Lower leg skin (tissue), 4 donors: ENCODE data around the gene BCL11A. TPM values are rescaled to one million over a fixed set of nuclear protein-coding genes. Genes with fewer than 3 reads are reported as not detected.

Source experiments
- DNase-seq, 2 donors: peaks; one replicate each; pipeline ENCODE4 v3.0.0-alpha.2; 2019; ENCODE audit warnings: low spot score in 2 of 2
- H3K4me3 ChIP-seq: fragments of 200-600 bp; sonication (generic); 2 replicates; pipeline ENCODE4 v1.5.1; 2017; ENCODE audit warnings: mild to moderate bottlenecking, low read depth; ENCODE audit not compliant: poor library complexity, severe bottlenecking
- POLR2A ChIP-seq, 2 donors: fragments of 450-650 bp; IDR thresholded peaks; one replicate each; pipeline ENCODE4 v1.6.1; 2016 to 2017; ENCODE audit warnings: antibody characterized with exemption in 2 of 2, mild to moderate bottlenecking in 1 of 2, moderate library complexity in 1 of 2
- WGBS, 2 donors: methylation state at CpG; one replicate each; pipeline ENCODE4 v1.1.5; 2018; 5-methylcytosine and 5-hydroxymethylcytosine counted together
- intact Hi-C: fragments of 100-400 bp; cut with DNase I; formaldehyde crosslinking; loops from one replicate; pipeline ENCODE4 v1.15.0; 2023; ENCODE audit warnings: low total_unique reads
- total RNA-seq, 4 donors: library from RNA; depleted of rRNA; stranded (reverse); fragments of >200 nt; gene quantifications; one replicate each; pipeline ENCODE4 v1.1.0, GENCODE V29; 2016
- TF ChIP-seq, protein P1 (sequence below), 3 donors: fragments of 450-650 bp; IDR thresholded peaks; one replicate each; pipeline ENCODE4 v1.5.1; 2016; ENCODE audit warnings: antibody characterized with exemption in 3 of 3, mild to moderate bottlenecking in 3 of 3, moderate library complexity in 2 of 3

BCL11A gene
- total RNA-seq, 4 donors from 2014 or later = 62.8 to 94.4 (median 71.5) TPM

DNA sequence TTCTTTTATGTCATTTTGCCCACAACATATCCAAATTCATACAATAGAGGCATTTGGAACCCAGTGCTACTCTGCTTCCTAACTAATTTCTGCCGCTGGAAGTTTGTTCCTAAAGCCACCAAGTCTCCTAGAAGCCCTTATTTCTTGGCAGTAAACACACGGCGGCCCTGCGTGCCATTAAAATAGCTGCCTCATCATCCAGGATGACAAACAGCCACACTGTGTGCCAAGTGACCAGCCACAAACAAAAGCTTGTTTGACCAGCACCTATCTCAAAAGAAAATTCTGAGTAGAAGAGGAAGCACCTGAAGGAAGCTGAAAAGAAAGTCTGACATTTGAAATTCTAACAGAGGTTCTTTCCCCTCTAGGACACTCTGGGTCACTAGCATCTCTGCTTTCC lies 64.2 kb downstream of the BCL11A start:
- DNase-seq = no peak
- intact Hi-C loops = no loop called here
- no peak for TF ChIP-seq POLR2A (IDR thresholded peaks at IDR 0.05)
- TF ChIP-seq, protein P1, sequence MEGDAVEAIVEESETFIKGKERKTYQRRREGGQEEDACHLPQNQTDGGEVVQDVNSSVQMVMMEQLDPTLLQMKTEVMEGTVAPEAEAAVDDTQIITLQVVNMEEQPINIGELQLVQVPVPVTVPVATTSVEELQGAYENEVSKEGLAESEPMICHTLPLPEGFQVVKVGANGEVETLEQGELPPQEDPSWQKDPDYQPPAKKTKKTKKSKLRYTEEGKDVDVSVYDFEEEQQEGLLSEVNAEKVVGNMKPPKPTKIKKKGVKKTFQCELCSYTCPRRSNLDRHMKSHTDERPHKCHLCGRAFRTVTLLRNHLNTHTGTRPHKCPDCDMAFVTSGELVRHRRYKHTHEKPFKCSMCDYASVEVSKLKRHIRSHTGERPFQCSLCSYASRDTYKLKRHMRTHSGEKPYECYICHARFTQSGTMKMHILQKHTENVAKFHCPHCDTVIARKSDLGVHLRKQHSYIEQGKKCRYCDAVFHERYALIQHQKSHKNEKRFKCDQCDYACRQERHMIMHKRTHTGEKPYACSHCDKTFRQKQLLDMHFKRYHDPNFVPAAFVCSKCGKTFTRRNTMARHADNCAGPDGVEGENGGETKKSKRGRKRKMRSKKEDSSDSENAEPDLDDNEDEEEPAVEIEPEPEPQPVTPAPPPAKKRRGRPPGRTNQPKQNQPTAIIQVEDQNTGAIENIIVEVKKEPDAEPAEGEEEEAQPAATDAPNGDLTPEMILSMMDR (IDR thresholded peaks at IDR 0.05) = no peak
- WGBS, 2 donors = 62 to 66% methylated on average over 4 of the region's 4 CpGs
- no peak overlapping the region for H3K4me3 ChIP-seq

DNA sequence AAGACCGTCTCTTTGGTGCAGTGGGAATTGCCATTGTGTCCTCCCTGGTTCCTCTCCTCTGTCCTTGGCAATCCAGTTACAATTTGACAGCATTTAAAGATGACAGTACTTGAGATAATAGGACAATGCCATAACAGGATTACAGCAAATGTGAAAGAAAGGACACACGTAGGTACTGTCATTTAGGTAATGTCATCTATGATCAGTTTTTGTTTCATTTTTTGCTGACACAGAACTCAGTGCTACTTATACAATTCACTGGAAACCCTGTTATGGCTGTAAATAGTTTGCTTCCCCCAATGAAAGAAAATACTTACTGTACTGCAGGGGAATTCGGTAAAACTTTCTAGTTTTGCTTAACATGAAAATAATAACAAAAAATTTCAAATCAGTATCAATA lies 65.2 kb downstream of the BCL11A start:
- no peak overlapping the region for H3K4me3 ChIP-seq
- intact Hi-C loops = no loop called here
- 81 to 83% methylated on average over 3 of the region's 3 CpGs for WGBS, 2 donors
- no peak for DNase-seq
- TF ChIP-seq, protein P1 (IDR thresholded peaks at IDR 0.05) = no peak
- no peak for TF ChIP-seq POLR2A (IDR thresholded peaks at IDR 0.05)

DNA sequence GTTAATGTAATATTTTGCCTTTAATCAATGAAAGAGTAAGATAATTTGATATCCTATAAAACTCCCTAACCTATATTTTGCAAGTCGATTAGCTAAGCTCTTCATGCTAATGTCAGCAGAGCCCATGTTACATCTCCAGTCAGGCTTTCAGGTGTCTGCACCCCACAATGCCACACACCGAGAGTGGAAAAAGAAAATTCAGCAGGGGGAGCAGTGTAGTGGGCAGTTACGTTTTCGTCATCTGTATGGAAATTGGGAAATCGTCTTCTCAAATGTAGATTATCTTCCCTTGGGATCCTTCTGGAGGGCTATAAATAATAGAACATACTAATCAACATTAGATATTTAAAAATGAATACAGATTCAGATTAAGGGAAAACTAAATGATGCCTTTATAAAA lies 66.3 kb downstream of the BCL11A start:
- no peak overlapping the region for H3K4me3 ChIP-seq
- no peak for TF ChIP-seq POLR2A (IDR thresholded peaks at IDR 0.05)
- TF ChIP-seq, protein P1 (IDR thresholded peaks at IDR 0.05) = no peak
- intact Hi-C loops = no loop called here
- WGBS, 2 donors = 77 to 79% methylated on average over 5 of the region's 5 CpGs
- DNase-seq = no peak

DNA sequence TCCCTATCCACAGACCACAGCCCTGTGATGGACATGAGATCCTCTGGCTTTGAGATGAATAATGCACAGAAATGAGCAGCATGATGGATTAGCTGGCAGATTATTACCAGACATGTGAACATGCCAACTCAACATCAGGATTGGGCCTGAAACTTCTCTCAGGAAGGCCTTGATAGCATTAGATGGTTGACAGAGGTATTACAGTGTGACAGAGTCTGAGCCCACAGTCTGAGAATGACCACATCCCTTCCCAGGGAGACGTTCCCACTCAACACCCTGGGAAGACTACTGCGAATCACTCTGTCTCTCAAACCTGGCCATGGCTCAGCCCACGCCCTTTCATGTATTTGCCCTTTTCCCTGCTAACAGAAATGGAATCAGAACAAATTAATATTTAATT lies 66.9 kb downstream of the BCL11A start:
- no peak for TF ChIP-seq POLR2A (IDR thresholded peaks at IDR 0.05)
- TF ChIP-seq, protein P1 (IDR thresholded peaks at IDR 0.05) = no peak
- 79 to 81% methylated on average over 3 of the region's 3 CpGs for WGBS, 2 donors

DNA sequence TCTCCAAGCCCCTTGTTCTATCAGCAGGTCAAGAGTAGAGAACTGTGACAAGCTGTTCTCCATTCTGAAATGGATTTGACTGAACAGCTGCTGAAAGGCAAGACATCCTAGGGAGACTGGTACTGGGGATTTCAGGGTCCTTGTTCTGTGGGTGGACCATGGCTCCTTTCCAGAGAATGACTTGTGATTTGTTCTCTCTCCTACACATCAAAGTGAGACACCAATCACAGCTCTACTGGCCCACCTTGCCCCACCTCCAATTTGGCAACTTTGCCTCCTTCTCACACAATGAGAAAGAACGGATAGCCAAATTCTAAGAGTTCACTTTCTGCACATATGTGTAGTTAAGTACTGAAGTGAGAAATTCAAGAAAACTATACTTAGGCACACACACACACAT lies 67.4 kb downstream of the BCL11A start:
- WGBS, 2 donors = 70 to 85% methylated on average over 1 of the region's 1 CpG

More for the DNA sequence above, 66.9 kb downstream of the BCL11A start:
- no peak overlapping the region for H3K4me3 ChIP-seq
- intact Hi-C loops = no loop called here
- DNase-seq = no peak

DNA sequence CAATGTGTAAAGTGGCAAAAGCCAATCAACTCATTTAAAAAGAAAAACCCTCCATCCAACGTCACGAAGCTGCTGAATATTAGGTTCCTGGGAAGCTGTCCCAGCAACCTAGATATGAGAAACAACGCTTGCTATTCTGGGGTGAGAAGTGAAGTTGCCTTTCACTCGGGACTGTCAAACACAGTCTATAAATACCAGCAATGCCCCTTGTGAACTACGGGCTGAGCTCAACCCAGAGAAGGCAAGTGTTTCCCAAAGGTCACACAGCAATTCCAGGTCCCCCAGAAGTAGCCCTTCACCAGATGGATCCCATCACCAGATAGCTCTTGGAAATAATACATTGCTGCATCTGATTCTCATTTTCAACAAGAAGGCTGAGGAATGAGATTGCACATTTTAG lies 67.9 kb downstream of the BCL11A start:
- no peak for DNase-seq
- intact Hi-C loops = no loop called here
- WGBS, 2 donors = 56 to 80% methylated on average over 5 of the region's 5 CpGs
- H3K4me3 ChIP-seq = no peak overlapping the region
- TF ChIP-seq, protein P1 (IDR thresholded peaks at IDR 0.05) = no peak
- TF ChIP-seq POLR2A (IDR thresholded peaks at IDR 0.05) = no peak

More for the DNA sequence above, 67.4 kb downstream of the BCL11A start:
- no peak overlapping the region for H3K4me3 ChIP-seq
- intact Hi-C loops = no loop called here
- TF ChIP-seq, protein P1 (IDR thresholded peaks at IDR 0.05) = no peak
- TF ChIP-seq POLR2A (IDR thresholded peaks at IDR 0.05) = no peak
- no peak for DNase-seq
